ENCODE data around the gene CBX1.
"Not testable (repeated sequence)": the region's sequence is repeated elsewhere in the genome, so short reads cannot be mapped to it uniquely, and the experiment has no call there.

Gene CBX1

GRCh38 chr17:48070195-48070594, 31.1 kb downstream of the CBX1 start:
- no peaks in the 10 kb centered on the region for H3K9me3 ChIP-seq (ENCODE audit: insufficient read depth, low read depth, low read length)
- no peaks in the 10 kb centered on the region for H3K9me2 ChIP-seq (replicated peaks; ENCODE audit: low read depth, low read length)
- H3K4me1 ChIP-seq (ENCODE audit: insufficient read depth, low read length, poor library complexity, severe bottlenecking): no peaks in the 10 kb centered on the region
- H2AFZ ChIP-seq (ENCODE audit: low read length): no peak overlapping the region
- no peak overlapping the region for H3K4me2 ChIP-seq (ENCODE audit: low read depth, low read length, poor library complexity, severe bottlenecking)
- H3K79me2 ChIP-seq (ENCODE audit: insufficient read depth, low read length): no peaks in the 10 kb centered on the region
- H4K20me1 ChIP-seq (ENCODE audit: insufficient read depth, low read length, poor library complexity, severe bottlenecking): peaks cover 4% of the 10 kb centered on the region
- TF ChIP-seq EZH2phosphoT487 (IDR thresholded peaks at IDR 0.05; ENCODE audit: borderline replicate concordance): no peak
- TF ChIP-seq, protein P1, sequence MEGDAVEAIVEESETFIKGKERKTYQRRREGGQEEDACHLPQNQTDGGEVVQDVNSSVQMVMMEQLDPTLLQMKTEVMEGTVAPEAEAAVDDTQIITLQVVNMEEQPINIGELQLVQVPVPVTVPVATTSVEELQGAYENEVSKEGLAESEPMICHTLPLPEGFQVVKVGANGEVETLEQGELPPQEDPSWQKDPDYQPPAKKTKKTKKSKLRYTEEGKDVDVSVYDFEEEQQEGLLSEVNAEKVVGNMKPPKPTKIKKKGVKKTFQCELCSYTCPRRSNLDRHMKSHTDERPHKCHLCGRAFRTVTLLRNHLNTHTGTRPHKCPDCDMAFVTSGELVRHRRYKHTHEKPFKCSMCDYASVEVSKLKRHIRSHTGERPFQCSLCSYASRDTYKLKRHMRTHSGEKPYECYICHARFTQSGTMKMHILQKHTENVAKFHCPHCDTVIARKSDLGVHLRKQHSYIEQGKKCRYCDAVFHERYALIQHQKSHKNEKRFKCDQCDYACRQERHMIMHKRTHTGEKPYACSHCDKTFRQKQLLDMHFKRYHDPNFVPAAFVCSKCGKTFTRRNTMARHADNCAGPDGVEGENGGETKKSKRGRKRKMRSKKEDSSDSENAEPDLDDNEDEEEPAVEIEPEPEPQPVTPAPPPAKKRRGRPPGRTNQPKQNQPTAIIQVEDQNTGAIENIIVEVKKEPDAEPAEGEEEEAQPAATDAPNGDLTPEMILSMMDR (conservative IDR thresholded peaks at IDR 0.05; ENCODE audit: low read length): no peak
- peaks cover 85% of the 10 kb centered on the region for H3K36me3 ChIP-seq (ENCODE audit: insufficient read depth, low read length)
- no peaks in the 10 kb centered on the region for H3K27me3 ChIP-seq (ENCODE audit: insufficient read depth, low read length, poor library complexity, severe bottlenecking)
- H3K4me3 ChIP-seq (ENCODE audit: low read length, poor library complexity, severe bottlenecking): no peak overlapping the region
- 0 out of 2 replicates have a peak, but pooled peaks cover 2% of the 10 kb centered on the region for H3F3A ChIP-seq (ENCODE audit: low read depth)
- H3K9ac ChIP-seq (ENCODE audit: low read depth, low read length, poor library complexity, severe bottlenecking): no peak overlapping the region

- Histone ChIP-seq H3F3A (ENCODE audit: low read depth) (0 out of 2 replicates have a peak, but pooled peaks cover 2% of the 10 kb centered on the region), H3K9ac (ENCODE audit: low read depth, low read length, poor library complexity, severe bottlenecking) (no peak overlapping the region), H3K36me3 (ENCODE audit: insufficient read depth, low read length) (peaks cover 82% of the 10 kb centered on the region), H3K4me2 (ENCODE audit: low read depth, low read length, poor library complexity, severe bottlenecking) (no peak overlapping the region), H2AFZ (ENCODE audit: low read length) (no peak overlapping the region), H3K4me3 (ENCODE audit: low read length, poor library complexity, severe bottlenecking) (no peak overlapping the region), H3K4me1 (ENCODE audit: insufficient read depth, low read length, poor library complexity, severe bottlenecking) (no peaks in the 10 kb centered on the region), H3K27me3 (ENCODE audit: insufficient read depth, low read length, poor library complexity, severe bottlenecking) (no peaks in the 10 kb centered on the region), H4K20me1 (ENCODE audit: insufficient read depth, low read length, poor library complexity, severe bottlenecking) (no peaks in the 10 kb centered on the region), H3K79me2 (ENCODE audit: insufficient read depth, low read length) (no peaks in the 10 kb centered on the region), H3K9me2 (replicated peaks; ENCODE audit: low read depth, low read length) (no peaks in the 10 kb centered on the region), H3K9me3 (ENCODE audit: insufficient read depth, low read depth, low read length) (no peaks in the 10 kb centered on the region)
- TF ChIP-seq, protein P1 (conservative IDR thresholded peaks at IDR 0.05; ENCODE audit: low read length): peak; percentile 50
- TF ChIP-seq EZH2phosphoT487 (IDR thresholded peaks at IDR 0.05; ENCODE audit: borderline replicate concordance): no peak
Observed at GRCh38 chr17:48068491-48068961, 32.8 kb downstream of the CBX1 start.

DNA sequence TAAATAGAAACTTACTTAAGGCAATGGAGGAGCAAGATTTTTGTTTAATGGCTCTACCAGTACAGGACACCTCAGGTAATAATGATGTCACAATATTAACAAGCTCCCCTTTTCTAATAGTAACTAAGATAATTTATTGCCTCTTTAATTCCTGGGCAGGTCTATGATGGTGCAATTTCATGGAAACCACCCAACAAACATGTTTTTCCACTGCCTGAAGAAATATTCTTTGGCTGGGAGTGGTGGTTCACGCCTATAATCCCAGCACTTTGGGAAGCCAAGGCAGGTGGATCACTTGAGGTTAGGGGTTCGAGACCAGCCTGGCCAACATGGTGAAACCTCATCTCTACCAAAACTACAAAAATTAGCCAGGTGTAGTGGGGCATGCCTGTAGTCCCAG, 33.5 kb downstream of the CBX1 start:
- H3K36me3 ChIP-seq (ENCODE audit: insufficient read depth, low read length): peaks cover 80% of the 10 kb centered on the region; the same call in 1 of the 2 replicates
- H3K9me2 ChIP-seq (replicated peaks; ENCODE audit: low read depth, low read length); H3K4me3 ChIP-seq (ENCODE audit: low read length, poor library complexity, severe bottlenecking); H2AFZ ChIP-seq (ENCODE audit: low read length); H3K27me3 ChIP-seq (ENCODE audit: insufficient read depth, low read length, poor library complexity, severe bottlenecking); H3K9me3 ChIP-seq (ENCODE audit: insufficient read depth, low read depth, low read length); H3F3A ChIP-seq (ENCODE audit: low read depth); H3K4me1 ChIP-seq (ENCODE audit: insufficient read depth, low read length, poor library complexity, severe bottlenecking); H3K9ac ChIP-seq (ENCODE audit: low read depth, low read length, poor library complexity, severe bottlenecking); H3K4me2 ChIP-seq (ENCODE audit: low read depth, low read length, poor library complexity, severe bottlenecking); H3K79me2 ChIP-seq (ENCODE audit: insufficient read depth, low read length); H4K20me1 ChIP-seq (ENCODE audit: insufficient read depth, low read length, poor library complexity, severe bottlenecking): not testable (repeated sequence)

DNA sequence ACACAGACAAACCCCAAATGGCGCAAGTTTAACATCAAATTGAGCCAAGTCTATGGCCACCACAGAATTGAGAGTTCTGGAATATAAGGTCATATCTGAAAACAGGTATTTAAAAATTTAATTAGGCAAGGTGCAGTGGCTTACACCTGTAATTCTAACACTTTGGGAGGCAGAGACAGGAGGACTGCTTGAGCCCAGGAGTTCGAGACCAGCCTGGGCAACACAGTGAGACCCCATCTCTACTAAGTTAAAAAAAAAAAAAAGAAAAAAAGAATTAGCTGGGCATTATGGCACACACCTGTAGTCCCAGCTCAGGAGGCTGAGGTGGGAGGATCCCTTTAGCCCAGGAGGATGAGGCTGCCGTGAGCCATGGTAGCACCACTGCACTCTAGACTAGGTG, 34.0 kb downstream of the CBX1 start:
- TF ChIP-seq EZH2phosphoT487 (IDR thresholded peaks at IDR 0.05; ENCODE audit: borderline replicate concordance): no peak
- TF ChIP-seq, protein P1 (conservative IDR thresholded peaks at IDR 0.05; ENCODE audit: low read length): no peak
- Histone ChIP-seq H3K79me2 (ENCODE audit: insufficient read depth, low read length) (no peaks in the 10 kb centered on the region), H3K9me2 (replicated peaks; ENCODE audit: low read depth, low read length) (no peaks in the 10 kb centered on the region), H3K27me3 (ENCODE audit: insufficient read depth, low read length, poor library complexity, severe bottlenecking) (no peaks in the 10 kb centered on the region), H2AFZ (ENCODE audit: low read length) (no peak overlapping the region), H3K9ac (ENCODE audit: low read depth, low read length, poor library complexity, severe bottlenecking) (no peak overlapping the region), H3K9me3 (ENCODE audit: insufficient read depth, low read depth, low read length) (no peaks in the 10 kb centered on the region), H3K36me3 (ENCODE audit: insufficient read depth, low read length) (peaks cover 83% of the 10 kb centered on the region; the same call in 1 of the 2 replicates), H3K4me1 (ENCODE audit: insufficient read depth, low read length, poor library complexity, severe bottlenecking) (no peaks in the 10 kb centered on the region), H3K4me3 (ENCODE audit: low read length, poor library complexity, severe bottlenecking) (no peak overlapping the region), H4K20me1 (ENCODE audit: insufficient read depth, low read length, poor library complexity, severe bottlenecking) (no peaks in the 10 kb centered on the region), H3K4me2 (ENCODE audit: low read depth, low read length, poor library complexity, severe bottlenecking) (no peak overlapping the region), H3F3A (ENCODE audit: low read depth) (0 out of 2 replicates have a peak, but pooled peaks cover 2% of the 10 kb centered on the region)
